Gastroesophageal sphincter (tissue), 4 donors: Measurements from ENCODE around the gene ITGAX. TPM values are rescaled to one million over a fixed set of nuclear protein-coding genes. Genes with fewer than 3 reads are reported as not detected.

Experiments
- ATAC-seq: fragments of 150-250 bp; one replicate; pipeline ENCODE4 v1.9.1; 2016; ENCODE audit warnings: mild to moderate bottlenecking, moderate library complexity
- H3K27ac ChIP-seq, 4 donors: fragments of 200-600 bp; sonication (generic) in 3 of 4; 1 replicate in 3 of 4; 2 replicates in 1 of 4; pipeline ENCODE4 v1.5.1; 2016 to 2019
- H3K27me3 ChIP-seq: fragments of 200-600 bp; sonication (generic); one replicate; pipeline ENCODE4 v1.5.1; 2019
- H3K36me3 ChIP-seq, 2 donors: fragments of 200-600 bp; sonication (generic); one replicate each; pipeline ENCODE4 v1.5.1; 2019; ENCODE audit warnings: control low read depth in 1 of 2
- H3K4me1 ChIP-seq, 3 donors: fragments of 200-600 bp; sonication (generic); 1 replicate in 2 of 3; 2 replicates in 1 of 3; pipeline ENCODE4 v1.5.1; 2016 to 2019; ENCODE audit warnings: control low read depth in 2 of 3
- H3K4me3 ChIP-seq, 2 donors: fragments of 200-600 bp; sonication (generic); one replicate each; pipeline ENCODE4 v1.5.1; 2019; ENCODE audit warnings: mild to moderate bottlenecking in 1 of 2, moderate library complexity in 1 of 2
- H3K9me3 ChIP-seq, 3 donors: fragments of 200-600 bp; sonication (generic); one replicate each; pipeline ENCODE4 v1.5.1; 2017 to 2019; ENCODE audit warnings: control low read depth in 2 of 3
- EP300 ChIP-seq: sonication (generic); formaldehyde crosslinking; IDR thresholded peaks from one replicate; pipeline ENCODE4 v1.6.1; 2017; ENCODE audit warnings: antibody characterized with exemption, mild to moderate bottlenecking
- POLR2A ChIP-seq, 2 donors: fragments of 450-650 bp; IDR thresholded peaks; one replicate each; pipeline ENCODE4 v1.6.1; 2017; ENCODE audit warnings: antibody characterized with exemption in 2 of 2, mild to moderate bottlenecking in 2 of 2, moderate library complexity in 1 of 2
- POLR2AphosphoS5 ChIP-seq: sonication (generic); formaldehyde crosslinking; IDR thresholded peaks from one replicate; pipeline ENCODE4 v1.6.1; 2017; ENCODE audit warnings: antibody characterized with exemption
- WGBS, 2 donors: methylation state at CpG; one replicate each; pipeline ENCODE4 v1.1.5; 2018; ENCODE audit warnings: low coverage in 1 of 2; 5-methylcytosine and 5-hydroxymethylcytosine counted together
- total RNA-seq, 4 donors: library from RNA; depleted of rRNA; stranded (reverse); fragments of >200 nt; gene quantifications; one replicate each; pipeline ENCODE4 v1.1.0, GENCODE V29; 2016
- TF ChIP-seq, protein P1 (sequence below), 4 experiments: fragments of 200-600 bp in 2 of 4; fragments of 450-650 bp in 2 of 4; sonication (generic) in 1 of 4; IDR thresholded peaks; one replicate each; pipeline ENCODE4 v1.5.1; 2017 to 2019; ENCODE audit warnings: antibody characterized with exemption in 4 of 4, mild to moderate bottlenecking in 2 of 4, moderate library complexity in 2 of 4

ITGAX gene
- total RNA-seq, 4 donors from 2014 or later = 1.2 to 7.5 (median 2.4) TPM

- Histone ChIP-seq H3K4me1 (no peaks in the 10 kb centered on the region), H3K9me3 (no peaks in the 10 kb centered on the region), H3K27ac (no peak overlapping the region), H3K27me3 (peaks cover 25% of the 10 kb centered on the region), H3K36me3 (no peaks in the 10 kb centered on the region), H3K4me3 (no peak overlapping the region)
- no peak for ATAC-seq
- 70% methylated on average over 4 of the region's 5 CpGs; no CpG with 5 or more reads in 1 of the 2 donors for WGBS, 2 donors
- TF ChIP-seq POLR2AphosphoS5 = no peak
- no peak for TF ChIP-seq POLR2A (IDR thresholded peaks at IDR 0.05)
- no peak for TF ChIP-seq EP300
- TF ChIP-seq, protein P1, sequence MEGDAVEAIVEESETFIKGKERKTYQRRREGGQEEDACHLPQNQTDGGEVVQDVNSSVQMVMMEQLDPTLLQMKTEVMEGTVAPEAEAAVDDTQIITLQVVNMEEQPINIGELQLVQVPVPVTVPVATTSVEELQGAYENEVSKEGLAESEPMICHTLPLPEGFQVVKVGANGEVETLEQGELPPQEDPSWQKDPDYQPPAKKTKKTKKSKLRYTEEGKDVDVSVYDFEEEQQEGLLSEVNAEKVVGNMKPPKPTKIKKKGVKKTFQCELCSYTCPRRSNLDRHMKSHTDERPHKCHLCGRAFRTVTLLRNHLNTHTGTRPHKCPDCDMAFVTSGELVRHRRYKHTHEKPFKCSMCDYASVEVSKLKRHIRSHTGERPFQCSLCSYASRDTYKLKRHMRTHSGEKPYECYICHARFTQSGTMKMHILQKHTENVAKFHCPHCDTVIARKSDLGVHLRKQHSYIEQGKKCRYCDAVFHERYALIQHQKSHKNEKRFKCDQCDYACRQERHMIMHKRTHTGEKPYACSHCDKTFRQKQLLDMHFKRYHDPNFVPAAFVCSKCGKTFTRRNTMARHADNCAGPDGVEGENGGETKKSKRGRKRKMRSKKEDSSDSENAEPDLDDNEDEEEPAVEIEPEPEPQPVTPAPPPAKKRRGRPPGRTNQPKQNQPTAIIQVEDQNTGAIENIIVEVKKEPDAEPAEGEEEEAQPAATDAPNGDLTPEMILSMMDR (IDR thresholded peaks at IDR 0.05) = no peak
Observed at GRCh38 chr16:31347445-31347844, 7.5 kb upstream of the ITGAX start.

GRCh38 chr16:31348579-31348978, 6.4 kb upstream of the ITGAX start:
- H3K4me1 ChIP-seq = no peaks in the 10 kb centered on the region
- TF ChIP-seq POLR2A (IDR thresholded peaks at IDR 0.05) (no peak), POLR2AphosphoS5 (no peak), EP300 (no peak)
- TF ChIP-seq, protein P1 (IDR thresholded peaks at IDR 0.05) = no peak
- no peaks in the 10 kb centered on the region for H3K36me3 ChIP-seq
- no peak for ATAC-seq
- peaks cover 32% of the 10 kb centered on the region for H3K27me3 ChIP-seq
- no peak overlapping the region for H3K4me3 ChIP-seq
- H3K27ac ChIP-seq = no peak overlapping the region
- 48 to 53% methylated on average over 3 of the region's 3 CpGs for whole genome bisulfite sequencing, 2 donors
- H3K9me3 ChIP-seq = no peaks in the 10 kb centered on the region

DNA sequence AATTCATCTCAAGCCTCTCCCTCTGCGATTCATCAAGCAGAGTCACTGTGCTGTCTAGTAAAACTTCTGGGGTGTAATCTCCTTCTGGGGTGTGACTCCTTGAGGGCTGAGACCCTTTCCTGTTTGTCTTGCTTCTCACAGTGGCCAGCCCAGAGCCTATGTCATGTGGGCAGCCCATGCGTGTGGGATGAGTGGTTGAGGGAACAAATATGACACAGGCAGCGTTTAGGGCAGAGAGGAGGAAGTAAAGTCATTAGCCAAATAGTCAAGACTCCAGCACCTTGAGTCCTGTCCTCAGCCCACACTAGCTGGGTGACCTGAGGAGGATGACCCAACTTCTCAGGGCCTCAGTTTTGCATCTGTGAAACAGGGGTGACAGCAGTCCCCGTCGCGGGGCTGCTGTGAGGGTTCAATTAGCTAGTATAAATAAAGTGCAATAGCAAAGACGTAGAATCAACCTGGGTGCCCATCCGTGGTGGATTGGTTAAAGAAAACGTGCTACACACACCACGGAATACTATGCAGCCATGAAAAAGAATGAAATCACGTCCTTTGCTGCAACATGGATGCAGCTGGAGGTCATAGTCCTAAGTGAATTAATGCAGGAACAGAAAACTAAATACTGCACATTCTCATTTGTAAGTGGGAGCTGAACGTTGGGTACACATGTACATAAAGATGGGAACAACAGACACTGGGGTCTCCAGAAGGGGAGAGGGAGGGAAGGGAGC, 4.5 kb upstream of the ITGAX start:
- peak; percentile 51 for ATAC-seq
- WGBS, 2 donors = 71 to 78% methylated on average over 4 to 9 of the region's 12 CpGs

DNA sequence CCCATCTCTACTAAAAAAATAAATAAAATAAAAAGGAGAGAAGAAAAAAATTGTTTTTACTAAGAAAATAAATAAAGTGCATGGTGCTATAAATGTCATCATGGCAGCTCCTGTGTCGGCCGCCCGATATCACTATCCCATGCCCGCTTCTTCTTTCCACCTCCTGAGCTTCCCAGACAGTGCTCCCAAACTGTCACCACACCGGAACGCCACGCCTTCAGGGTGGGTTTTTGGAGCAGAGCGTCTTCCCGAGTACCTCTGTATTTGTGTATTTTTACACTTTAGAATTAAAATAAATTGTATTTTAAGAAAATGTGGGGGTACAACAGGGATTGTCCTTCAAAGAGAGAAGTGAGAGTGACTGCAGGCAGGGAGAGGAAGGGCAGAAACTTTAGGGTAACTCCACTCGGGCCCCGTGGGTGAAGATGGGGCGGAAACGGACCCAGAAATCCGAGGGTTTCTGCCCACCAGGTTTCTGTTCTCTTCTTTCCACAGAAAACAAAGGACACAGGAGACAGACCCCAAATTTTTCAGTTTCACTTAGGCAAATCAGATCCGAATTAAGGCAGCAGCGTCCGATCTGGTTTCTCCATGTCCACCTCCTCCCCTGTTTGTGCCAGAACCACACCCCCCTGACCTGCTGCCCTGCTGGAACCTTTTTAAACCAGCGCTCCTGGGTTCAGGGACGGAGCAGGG, 3.6 kb upstream of the ITGAX start:
- Histone ChIP-seq H3K4me3 (no peak overlapping the region), H3K27ac (peak overlapping the region in 1 of 4 donors; percentile 36), H3K27me3 (peaks cover 43% of the 10 kb centered on the region), H3K9me3 (no peaks in the 10 kb centered on the region), H3K36me3 (no peaks in the 10 kb centered on the region), H3K4me1 (no peaks in the 10 kb centered on the region)
- TF ChIP-seq POLR2A (IDR thresholded peaks at IDR 0.05) (no peak), EP300 (no peak), POLR2AphosphoS5 (no peak)
- TF ChIP-seq, protein P1 (IDR thresholded peaks at IDR 0.05) = no peak
- no peak for ATAC-seq
- WGBS, 2 donors = 52 to 74% methylated on average over 11 to 14 of the region's 19 CpGs

More for the DNA sequence above, 4.5 kb upstream of the ITGAX start:
- H3K36me3 ChIP-seq = no peaks in the 10 kb centered on the region
- TF ChIP-seq POLR2A (IDR thresholded peaks at IDR 0.05) = no peak
- TF ChIP-seq, protein P1 (IDR thresholded peaks at IDR 0.05) = no peak
- no peak overlapping the region for H3K4me3 ChIP-seq
- no peaks in the 10 kb centered on the region for H3K4me1 ChIP-seq
- H3K9me3 ChIP-seq = no peaks in the 10 kb centered on the region
- no peak overlapping the region for H3K27ac ChIP-seq
- H3K27me3 ChIP-seq = peaks cover 36% of the 10 kb centered on the region

DNA sequence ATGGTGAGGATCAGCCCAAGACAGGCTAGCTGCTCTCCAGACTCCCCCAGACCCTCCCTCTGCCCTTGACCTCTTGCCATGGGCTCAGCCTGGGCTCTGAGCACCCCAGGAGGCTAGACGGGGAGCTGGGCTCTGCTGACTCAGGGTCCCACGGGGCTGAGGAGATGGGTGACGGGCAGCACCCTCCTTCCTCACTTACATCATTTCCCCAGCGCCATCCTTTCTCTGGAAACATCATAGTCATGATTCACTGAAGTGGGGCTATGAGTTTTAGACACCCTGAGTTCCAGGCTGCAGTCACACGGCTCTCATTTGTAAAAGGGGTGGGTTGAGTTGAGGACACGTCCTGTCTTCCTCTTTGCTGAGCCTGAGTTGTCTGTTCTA, 3.0 kb upstream of the ITGAX start:
- Histone ChIP-seq H3K4me3 (no peak overlapping the region), H3K27ac (peak overlapping the region in 1 of 4 donors; percentile 45), H3K27me3 (peaks cover 49% of the 10 kb centered on the region), H3K9me3 (no peaks in the 10 kb centered on the region), H3K4me1 (no peaks in the 10 kb centered on the region), H3K36me3 (no peaks in the 10 kb centered on the region)
- TF ChIP-seq POLR2A (IDR thresholded peaks at IDR 0.05) (no peak), EP300 (no peak), POLR2AphosphoS5 (no peak)
- TF ChIP-seq, protein P1 (IDR thresholded peaks at IDR 0.05) = no peak
- WGBS, 2 donors = 33% methylated on average over 2 of the region's 6 CpGs; no CpG with 5 or more reads in 1 of the 2 donors
- ATAC-seq = no peak
